ENCODE data around the gene LSP1.

DNA sequence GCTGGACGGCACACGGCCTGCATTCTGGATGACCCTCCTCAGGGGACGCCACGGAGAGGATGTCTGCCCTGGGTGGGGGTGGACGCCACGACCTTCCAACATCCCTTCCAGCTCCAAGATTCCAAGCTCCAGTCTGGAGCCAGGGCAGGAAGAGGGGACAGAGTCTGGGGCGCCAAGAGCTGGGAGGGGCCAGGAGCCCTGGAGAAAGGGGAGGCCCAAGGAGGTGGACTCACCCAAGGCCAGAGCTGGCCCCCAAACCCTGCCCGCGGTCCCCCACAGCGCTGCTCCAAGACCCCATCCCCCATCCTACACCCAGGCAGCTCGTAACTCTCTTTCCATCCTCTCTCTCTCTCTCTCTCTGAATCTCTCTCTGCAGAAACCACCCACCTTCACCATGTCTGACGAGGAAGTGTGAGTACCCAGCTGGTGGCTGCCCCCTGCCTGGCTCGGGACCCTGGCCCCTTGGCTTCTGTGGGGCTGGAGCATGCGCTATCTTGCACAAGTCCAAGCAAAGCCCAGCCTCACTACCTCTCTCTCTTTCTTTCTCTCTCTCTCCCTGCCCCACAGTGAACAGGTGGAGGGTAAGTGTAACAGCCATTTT is 69.7 kb downstream of the LSP1 start:
- TF ChIP-seq POLR2AphosphoS5 (IDR thresholded peaks at IDR 0.05; ENCODE audit: low read depth, low read length) (no peak), TAF1 (IDR thresholded peaks at IDR 0.05; ENCODE audit: borderline replicate concordance, low read depth, low read length) (no peak)
